ENCODE results near the gene RBM33. TPM values are rescaled to one million over a fixed set of nuclear protein-coding genes. Genes with fewer than 3 reads are reported as not detected.

RBM33 gene
- total and polyA plus RNA-seq, 2 of the 13 experiments (the other 11 are each of a cell fraction or from before 2014, with no cell fraction given) = 12.4 to 28.9 TPM

- TF ChIP-seq RXRB (CRISPR knock-in tag; IDR thresholded peaks at IDR 0.05; ENCODE audit: borderline replicate concordance) = peak; percentile 57
- no peak for TF ChIP-seq SATB2 (CRISPR knock-in tag; IDR thresholded peaks at IDR 0.05)
- TF ChIP-seq ZNF333 (CRISPR knock-in tag; IDR thresholded peaks at IDR 0.05; ENCODE audit: borderline replicate concordance) = no peak
- TF ChIP-seq DNMT1 (CRISPR knock-in tag; IDR thresholded peaks at IDR 0.05) = no peak
- TF ChIP-seq RFXAP (CRISPR knock-in tag; IDR thresholded peaks at IDR 0.05; ENCODE audit: borderline replicate concordance) = peak; percentile 83
- TF ChIP-seq XRCC5 (optimal IDR thresholded peaks at IDR 0.05; ENCODE audit: low read length) = peak; percentile 78
- peak; percentile 36; the same call in 1 of the 2 replicates for TF ChIP-seq CSRNP1 (CRISPR knock-in tag; IDR thresholded peaks at IDR 0.05)
- peak; percentile 16 for TF ChIP-seq STAG1 (CRISPR knock-in tag; IDR thresholded peaks at IDR 0.05)
- TF ChIP-seq BCL3 (CRISPR knock-in tag; IDR thresholded peaks at IDR 0.05) = no peak
- peak; percentile 69; the same call in 1 of the 2 replicates for TF ChIP-seq TCF7 (IDR thresholded peaks at IDR 0.05; ENCODE audit: low read depth)
- TF ChIP-seq ZKSCAN5 (CRISPR knock-in tag; IDR thresholded peaks at IDR 0.05) = peak; percentile 96
- no peak for TF ChIP-seq SP2 (CRISPR knock-in tag; IDR thresholded peaks at IDR 0.05)
- TF ChIP-seq GMEB1 (CRISPR knock-in tag; IDR thresholded peaks at IDR 0.05; ENCODE audit: borderline replicate concordance) = no peak
- no peak for TF ChIP-seq AHR (CRISPR knock-in tag; IDR thresholded peaks at IDR 0.05)
- TF ChIP-seq ZNF224 (CRISPR knock-in tag; IDR thresholded peaks at IDR 0.05) = no peak
- no peak for TF ChIP-seq DBP (CRISPR knock-in tag; IDR thresholded peaks at IDR 0.05; ENCODE audit: not compliant biosample characterization)
- TF ChIP-seq ZNF296 (CRISPR knock-in tag; conservative IDR thresholded peaks at IDR 0.05) = peak; percentile 85; the same call in 1 of the 2 replicates
- no peak; the same call in 1 of the 2 replicates for TF ChIP-seq PPARG (CRISPR knock-in tag; conservative IDR thresholded peaks at IDR 0.05)
- TF ChIP-seq CREM (IDR thresholded peaks at IDR 0.05) = peak; percentile 84
- TF ChIP-seq CREM (CRISPR knock-in tag; IDR thresholded peaks at IDR 0.05) = no peak
- TF ChIP-seq ZNF513 (CRISPR knock-in tag; conservative IDR thresholded peaks at IDR 0.05) = no peak
Measured at GRCh38 chr7:155618708-155619633, 25.5 kb upstream of the RBM33 start (continued).
